CD4-positive, CD25-positive, alpha-beta regulatory T cell (primary cell): ENCODE results near the gene C12orf56. TPM values are rescaled to one million over a fixed set of nuclear protein-coding genes. Genes with fewer than 3 reads are reported as not detected.

ENCODE experiments used
- ATAC-seq, 2 donors: fragments of 150-1000 bp; cut with Tn5 transposase; one replicate each; pipeline ENCODE4 v1.10.0; 2021; ENCODE audit warnings: low read depth in 2 of 2, moderate number of reproducible peaks in 2 of 2, moderate library complexity in 1 of 2
- DNase-seq, 3 donors: peaks; one replicate each; pipeline versions ENCODE4 v3.0.0 to v3.0.0-alpha.2; 2012 to 2022; ENCODE audit warnings: mixed read lengths in 1 of 3
- H3K27ac ChIP-seq: one replicate; pipeline ENCODE4 v1.7.0; 2013; ENCODE audit warnings: mild to moderate bottlenecking, low read length; ENCODE audit not compliant: insufficient read depth, poor library complexity, severe bottlenecking
- H3K27me3 ChIP-seq: one replicate; pipeline ENCODE4 v1.7.0; 2013; ENCODE audit warnings: low read length; ENCODE audit not compliant: control insufficient read depth, insufficient read depth
- H3K36me3 ChIP-seq: one replicate; pipeline ENCODE4 v1.7.0; 2013; ENCODE audit warnings: mild to moderate bottlenecking, low read length, moderate library complexity; ENCODE audit not compliant: control insufficient read depth, insufficient read depth
- H3K4me1 ChIP-seq: 2 replicates; pipeline ENCODE4 v1.7.0; 2013; ENCODE audit warnings: mild to moderate bottlenecking, low read length; ENCODE audit not compliant: insufficient read depth, control insufficient read depth, poor library complexity, severe bottlenecking
- H3K4me3 ChIP-seq: one replicate; pipeline ENCODE4 v1.7.0; 2013; ENCODE audit warnings: low read depth, mild to moderate bottlenecking, low read length, moderate library complexity
- H3K9me3 ChIP-seq, 2 experiments: 1 replicate in 1 of 2; 2 replicates in 1 of 2; pipeline ENCODE4 v1.7.0; 2013; ENCODE audit warnings: low read length in 2 of 2, mild to moderate bottlenecking in 1 of 2, moderate library complexity in 1 of 2; ENCODE audit not compliant: control insufficient read depth in 2 of 2
- H3K27ac Mint-ChIP-seq, 3 donors: one replicate each; pipeline ENCODE4 v1.8.0; 2020 to 2022; ENCODE audit warnings: mild to moderate bottlenecking in 3 of 3, mixed read lengths in 3 of 3, moderate library complexity in 2 of 3
- H3K27me3 Mint-ChIP-seq: one replicate; pipeline ENCODE4 v1.8.0; 2022; ENCODE audit warnings: mild to moderate bottlenecking, mixed read lengths
- H3K36me3 Mint-ChIP-seq: one replicate; pipeline ENCODE4 v1.8.0; 2020; ENCODE audit warnings: mixed read lengths
- H3K4me1 Mint-ChIP-seq, 4 donors: one replicate each; pipeline ENCODE4 v1.8.0; 2020 to 2022; ENCODE audit warnings: mixed read lengths in 4 of 4, mild to moderate bottlenecking in 1 of 4
- H3K4me3 Mint-ChIP-seq, 4 donors: one replicate each; pipeline ENCODE4 v1.8.0; 2020 to 2022; ENCODE audit warnings: mild to moderate bottlenecking in 4 of 4, mixed read lengths in 4 of 4, moderate library complexity in 3 of 4
- H3K9me3 Mint-ChIP-seq, 7 donors: one replicate each; pipeline ENCODE4 v1.8.0; 2020 to 2022; ENCODE audit warnings: mixed read lengths in 7 of 7, mild to moderate bottlenecking in 3 of 7, moderate library complexity in 2 of 7
- polyA plus RNA-seq, 4 donors: library from polyadenylated mRNA; unstranded; fragments of 300-500 nt; fragmentation: Illumina TruSeq; gene quantifications; one replicate each; pipeline ENCODE4 v1.2.3, GENCODE V29; 2021
- total RNA-seq: library from RNA; stranded (reverse); gene quantifications from one replicate; pipeline ENCODE4 v1.2.3, GENCODE V29; 2022

C12orf56 gene
- total and polyA plus RNA-seq, 5 donors from 2014 or later = 0.15 TPM; not detected in 4

GRCh38 chr12:64403707-64404469 is 13.3 kb upstream of the C12orf56 start, which contains the start of gene XPOT:
Gene XPOT, plus strand, starts transcription at chr12:64404392. Its CDS starts 5,644 bp downstream, at chr12:64410036.
- Mint-ChIP-seq H3K4me1 (peaks cover 11 to 60% (median 32%) of the 10 kb centered on the region in 4 donors), H3K4me3 (peak within 1 kb of the TSS; percentile 96 to 97 (median 97)), H3K9me3 (no peaks in the 10 kb centered on the region), H3K27me3 (no peaks in the 10 kb centered on the region), H3K27ac (peak within 1 kb of the TSS; percentile 91 to 97 (median 92)), H3K36me3 (no peaks in the 10 kb centered on the region)
- H3K27ac ChIP-seq = peak within 1 kb of the TSS; percentile 85
- no peaks in the 10 kb centered on the region for H3K36me3 ChIP-seq
- H3K9me3 ChIP-seq = no peaks in the 10 kb centered on the region
- peaks cover 16% of the 10 kb centered on the region for H3K4me1 ChIP-seq
- ATAC-seq (peak; percentile 97), DNase-seq (peak; percentile 91 to 99 (median 92))
- no peaks in the 10 kb centered on the region for H3K27me3 ChIP-seq
- peak within 1 kb of the TSS; percentile 89 for H3K4me3 ChIP-seq

GRCh38 chr12:64402181-64402580 is 11.6 kb upstream of the C12orf56 start:
- no peak for ATAC-seq
- H3K36me3 Mint-ChIP-seq = no peaks in the 10 kb centered on the region
- no peak overlapping the region for H3K27ac Mint-ChIP-seq
- peak overlapping the region in 1 of 4 donors; percentile 69 for H3K4me3 Mint-ChIP-seq
- peaks cover 5% of the 10 kb centered on the region for H3K27me3 Mint-ChIP-seq
- Histone ChIP-seq H3K36me3 (no peaks in the 10 kb centered on the region), H3K9me3 (no peaks in the 10 kb centered on the region), H3K4me3 (no peak overlapping the region), H3K27me3 (no peaks in the 10 kb centered on the region), H3K4me1 (peaks cover 16% of the 10 kb centered on the region), H3K27ac (no peak overlapping the region)
- peaks cover 7 to 51% (median 25%) of the 10 kb centered on the region in 4 donors for H3K4me1 Mint-ChIP-seq
- DNase-seq = no peak
- peaks cover 0 to 1% (median 0%) of the 10 kb centered on the region in 7 donors for H3K9me3 Mint-ChIP-seq

GRCh38 chr12:64400041-64400440 is 9.5 kb upstream of the C12orf56 start:
- Mint-ChIP-seq H3K27me3 (peaks cover 5% of the 10 kb centered on the region), H3K4me3 (peak overlapping the region; percentile 52 to 74 (median 56)), H3K36me3 (no peaks in the 10 kb centered on the region), H3K9me3 (peaks cover 0 to 1% (median 0%) of the 10 kb centered on the region in 7 donors), H3K4me1 (peaks cover under 1 to 34% (median 14%) of the 10 kb centered on the region in 4 donors), H3K27ac (peak overlapping the region; percentile 7 to 47 (median 26))
- no peaks in the 10 kb centered on the region for H3K36me3 ChIP-seq
- H3K27ac ChIP-seq = peak overlapping the region; percentile 43
- no peaks in the 10 kb centered on the region for H3K9me3 ChIP-seq
- DNase-seq (peak in 2 of 3 donors; percentile 9 to 62), ATAC-seq (no peak)
- H3K4me1 ChIP-seq = peaks cover 8% of the 10 kb centered on the region
- H3K27me3 ChIP-seq = no peaks in the 10 kb centered on the region
- H3K4me3 ChIP-seq = peak overlapping the region; percentile 53

GRCh38 chr12:64395739-64396138 is 5.2 kb upstream of the C12orf56 start:
- peaks cover 4% of the 10 kb centered on the region for H3K27me3 ChIP-seq
- Mint-ChIP-seq H3K27me3 (peaks cover 30% of the 10 kb centered on the region), H3K9me3 (peaks cover 0 to 1% (median 0%) of the 10 kb centered on the region in 7 donors), H3K27ac (no peak overlapping the region), H3K4me3 (no peak overlapping the region), H3K36me3 (no peaks in the 10 kb centered on the region), H3K4me1 (peaks cover 0 to 25% (median 11%) of the 10 kb centered on the region in 4 donors)
- no peak overlapping the region for H3K4me3 ChIP-seq
- DNase-seq = no peak
- ATAC-seq = no peak
- H3K36me3 ChIP-seq = no peaks in the 10 kb centered on the region
- no peak overlapping the region for H3K27ac ChIP-seq
- no peaks in the 10 kb centered on the region for H3K9me3 ChIP-seq
- H3K4me1 ChIP-seq = peaks cover 1% of the 10 kb centered on the region

- DNase-seq = peak in 1 of 3 donors; percentile 72
- H3K4me1 ChIP-seq = peaks cover 12% of the 10 kb centered on the region
- peaks cover 4% of the 10 kb centered on the region for H3K27me3 ChIP-seq
- H3K9me3 ChIP-seq = no peaks in the 10 kb centered on the region
- no peak overlapping the region for H3K27ac Mint-ChIP-seq
- H3K9me3 Mint-ChIP-seq = peaks cover 0 to 1% (median 0%) of the 10 kb centered on the region in 7 donors
- H3K36me3 ChIP-seq = no peaks in the 10 kb centered on the region
- peaks cover 34% of the 10 kb centered on the region for H3K27me3 Mint-ChIP-seq
- H3K4me3 Mint-ChIP-seq = no peak overlapping the region
- no peak overlapping the region for H3K4me3 ChIP-seq
- no peak overlapping the region for H3K27ac ChIP-seq
- peaks cover 0 to 17% (median 6%) of the 10 kb centered on the region in 4 donors for H3K4me1 Mint-ChIP-seq
- no peak for ATAC-seq
- H3K36me3 Mint-ChIP-seq = no peaks in the 10 kb centered on the region
Measured at GRCh38 chr12:64392221-64392620, 1.7 kb upstream of the C12orf56 start.

GRCh38 chr12:64389154-64389553 is 1.4 kb downstream of the C12orf56 start:
- Mint-ChIP-seq H3K27ac (no peak overlapping the region), H3K9me3 (peaks cover 0 to 1% (median 0%) of the 10 kb centered on the region in 7 donors), H3K4me1 (peaks cover 4 to 40% (median 24%) of the 10 kb centered on the region in 4 donors), H3K27me3 (peaks cover 34% of the 10 kb centered on the region), H3K36me3 (no peaks in the 10 kb centered on the region), H3K4me3 (peak overlapping the region in 3 of 4 donors; percentile 22 to 75 (median 49))
- Histone ChIP-seq H3K36me3 (no peaks in the 10 kb centered on the region), H3K27me3 (peaks cover 4% of the 10 kb centered on the region), H3K9me3 (no peaks in the 10 kb centered on the region), H3K27ac (no peak overlapping the region), H3K4me3 (no peak overlapping the region), H3K4me1 (peaks cover 27% of the 10 kb centered on the region)
- DNase-seq (no peak), ATAC-seq (no peak)

- peaks cover 4% of the 10 kb centered on the region for H3K27me3 ChIP-seq
- Mint-ChIP-seq H3K4me3 (no peak overlapping the region), H3K27ac (peak overlapping the region in 1 of 3 donors; percentile 62), H3K4me1 (peaks cover 10 to 43% (median 29%) of the 10 kb centered on the region in 4 donors), H3K36me3 (no peaks in the 10 kb centered on the region), H3K27me3 (peaks cover 28% of the 10 kb centered on the region), H3K9me3 (peaks cover 0 to 1% (median 0%) of the 10 kb centered on the region in 7 donors)
- H3K27ac ChIP-seq = no peak overlapping the region
- peaks cover 27% of the 10 kb centered on the region for H3K4me1 ChIP-seq
- no peak overlapping the region for H3K4me3 ChIP-seq
- no peaks in the 10 kb centered on the region for H3K9me3 ChIP-seq
- ATAC-seq (no peak), DNase-seq (no peak)
- H3K36me3 ChIP-seq = no peaks in the 10 kb centered on the region
Measured at GRCh38 chr12:64387197-64387816, 3.3 kb downstream of the C12orf56 start.
